K562 treated with DMSO at 1 percent for 4 hours (cell line): ENCODE measurements around the gene SDR42E1. TPM values are rescaled to one million over a fixed set of nuclear protein-coding genes. Genes with fewer than 3 reads are reported as not detected.

Experiments
- total RNA-seq: library from RNA; unstranded; fragments of 300-600 nt; gene quantifications from 2 replicates; pipeline ENCODE4 v1.2.3, GENCODE V29; 2022; ENCODE audit not compliant: insufficient read depth

Gene SDR42E1, protein sequence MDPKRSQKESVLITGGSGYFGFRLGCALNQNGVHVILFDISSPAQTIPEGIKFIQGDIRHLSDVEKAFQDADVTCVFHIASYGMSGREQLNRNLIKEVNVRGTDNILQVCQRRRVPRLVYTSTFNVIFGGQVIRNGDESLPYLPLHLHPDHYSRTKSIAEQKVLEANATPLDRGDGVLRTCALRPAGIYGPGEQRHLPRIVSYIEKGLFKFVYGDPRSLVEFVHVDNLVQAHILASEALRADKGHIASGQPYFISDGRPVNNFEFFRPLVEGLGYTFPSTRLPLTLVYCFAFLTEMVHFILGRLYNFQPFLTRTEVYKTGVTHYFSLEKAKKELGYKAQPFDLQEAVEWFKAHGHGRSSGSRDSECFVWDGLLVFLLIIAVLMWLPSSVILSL
- total RNA-seq = 0.28 and 0.40 TPM in 2 replicates

GRCh38 chr16:82011199-82011641, at the start of gene SDR42E1:
SDR42E1 (minus strand) TSS chr16:82011470; CDS start chr16:82000858, 10,612 bp downstream.

DNA sequence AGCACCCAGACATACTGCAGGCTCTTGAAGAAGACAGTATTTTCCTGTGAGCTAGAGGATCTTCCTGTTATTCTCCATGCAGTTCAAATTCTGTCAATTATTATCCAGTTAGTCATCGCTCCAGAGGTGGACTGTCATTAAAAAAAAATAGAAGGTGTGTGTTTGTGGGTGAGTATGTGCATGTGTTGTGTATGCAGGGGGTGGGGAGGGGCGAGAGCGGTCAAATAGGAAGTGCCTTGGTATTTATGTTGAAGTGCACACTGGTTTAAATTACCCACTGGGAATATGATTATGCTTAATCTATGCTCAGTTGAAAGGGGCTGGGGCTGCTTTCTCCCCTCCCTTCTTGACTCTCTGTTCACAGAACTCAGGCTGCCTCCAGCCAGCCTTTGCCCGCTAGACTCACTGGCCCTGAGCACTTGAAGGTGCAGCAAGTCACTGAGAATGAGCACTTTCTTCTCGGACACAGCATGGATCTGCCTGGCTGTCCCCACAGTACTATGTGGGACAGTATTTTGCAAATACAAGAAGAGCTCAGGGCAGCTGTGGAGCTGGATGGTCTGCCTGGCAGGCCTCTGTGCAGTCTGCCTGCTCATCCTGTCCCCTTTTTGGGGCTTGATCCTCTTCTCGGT, 23.8 kb upstream of the SDR42E1 start, which contains the start of gene HSD17B2:
HSD17B2 (plus strand) TSS at position 273 of the 632 bp plus-strand sequence; CDS start at position 445, 172 bp downstream.

Other genes with a start within 250 kb of the SDR42E1 start
- 3.8 and 5.8 TPM in 2 replicates for gene PLCG2, start 232.2 kb downstream of the SDR42E1 start, total RNA-seq
- gene HSD17B2, start 23.8 kb upstream of the SDR42E1 start, total RNA-seq = not detected in 2 replicates
- gene MPHOSPH6, start 158.8 kb upstream of the SDR42E1 start, total RNA-seq = 16.3 and 25.3 TPM in 2 replicates